Activated CD4-positive, alpha-beta memory T cell treated with anti-CD3 and anti-CD28 coated beads for 36 hours (primary cell): ENCODE results near the gene TFAP2A. TPM values are rescaled to one million over a fixed set of nuclear protein-coding genes. Genes with fewer than 3 reads are reported as not detected.

Experiments used
- CTCF ChIA-PET: fragments of 350-600 bp; sonication (Branson Sonifier 250); formaldehyde crosslinking; loops from one replicate; lab custom pipeline; 2021; ENCODE audit warnings: antibody characterized with exemption, inconsistent platforms; lab: Charles Lee
- POLR2A ChIA-PET: fragments of 350-600 bp; sonication (Branson Sonifier 250); formaldehyde crosslinking; loops from one replicate; lab custom pipeline; 2021; ENCODE audit warnings: antibody characterized with exemption; lab: Charles Lee
- DNase-seq: peaks from one replicate; pipeline ENCODE4 v3.0.0-alpha.2; 2020
- H3K27ac Mint-ChIP-seq: one replicate; pipeline ENCODE4 v1.8.0; 2021; ENCODE audit warnings: mixed read lengths
- H3K27me3 Mint-ChIP-seq: one replicate; pipeline ENCODE4 v1.8.0; 2021; ENCODE audit warnings: mixed read lengths
- H3K36me3 Mint-ChIP-seq: one replicate; pipeline ENCODE4 v1.8.0; 2021; ENCODE audit warnings: mixed read lengths
- H3K4me1 Mint-ChIP-seq: one replicate; pipeline ENCODE4 v1.8.0; 2021; ENCODE audit warnings: low read depth, mixed read lengths
- H3K4me3 Mint-ChIP-seq: one replicate; pipeline ENCODE4 v1.8.0; 2021; ENCODE audit warnings: mild to moderate bottlenecking, mixed read lengths
- H3K9me3 Mint-ChIP-seq: one replicate; pipeline ENCODE4 v1.8.0; 2021; ENCODE audit warnings: mixed read lengths
- intact Hi-C: fragments of 100-400 bp; cut with micrococcal nuclease; formaldehyde crosslinking; loops from one replicate; pipeline ENCODE4 v1.15.1; 2023
- microRNA-seq: library from miRNA; unstranded; fragments of <30 nt; microRNA quantifications from one replicate; pipeline ENCODE4 v1.2.0, GENCODE V29; 2022; ENCODE audit warnings: borderline number of aligned reads, borderline microRNAs expressed, borderline replicate concordance
- total RNA-seq, 2 experiments: library from RNA; stranded (reverse); gene quantifications; one replicate each; pipeline ENCODE4 v1.2.3, GENCODE V29; 2021

Gene TFAP2A
- total RNA-seq, 2 experiments from 2014 or later = 0.21 TPM; not detected in 1

DNA sequence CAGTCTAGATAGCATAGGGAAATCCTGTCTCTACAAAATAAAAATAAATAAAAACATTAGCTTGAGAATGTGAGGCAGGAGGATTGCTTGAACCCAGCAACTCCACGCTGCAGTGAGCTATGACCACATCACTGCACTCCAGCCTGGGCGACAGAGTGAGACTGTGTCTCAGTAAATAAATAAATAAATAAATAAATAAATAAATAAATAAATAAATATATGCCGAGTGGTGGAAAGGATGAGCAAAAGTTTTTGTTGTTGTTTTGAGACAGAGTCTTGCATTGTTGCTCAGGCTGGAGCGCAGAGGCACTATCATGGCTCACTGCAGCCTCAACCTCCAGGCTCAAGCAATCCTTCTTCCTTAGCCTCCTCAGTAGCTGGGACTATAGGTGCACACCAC lies 53.4 kb downstream of the TFAP2A start:
- POLR2A ChIA-PET = no interaction called here
- Mint-ChIP-seq H3K4me1 (no peaks in the 10 kb centered on the region), H3K36me3 (no peaks in the 10 kb centered on the region), H3K27me3 (peaks cover 5% of the 10 kb centered on the region), H3K9me3 (peaks cover 6% of the 10 kb centered on the region), H3K4me3 (no peak overlapping the region), H3K27ac (no peak overlapping the region)
- CTCF ChIA-PET = no interaction called here
- DNase-seq = no peak
- intact Hi-C loops = no loop called here

- Mint-ChIP-seq H3K27ac (no peak overlapping the region), H3K4me1 (peaks cover 4% of the 10 kb centered on the region), H3K4me3 (no peak overlapping the region), H3K9me3 (peaks cover 5% of the 10 kb centered on the region), H3K36me3 (no peaks in the 10 kb centered on the region), H3K27me3 (peaks cover 7% of the 10 kb centered on the region)
- intact Hi-C loops = no loop called here
- POLR2A ChIA-PET = no interaction called here
- no peak for DNase-seq
- CTCF ChIA-PET = no interaction called here
Observed at GRCh38 chr6:10359581-10359980, 55.3 kb downstream of the TFAP2A start.

DNA sequence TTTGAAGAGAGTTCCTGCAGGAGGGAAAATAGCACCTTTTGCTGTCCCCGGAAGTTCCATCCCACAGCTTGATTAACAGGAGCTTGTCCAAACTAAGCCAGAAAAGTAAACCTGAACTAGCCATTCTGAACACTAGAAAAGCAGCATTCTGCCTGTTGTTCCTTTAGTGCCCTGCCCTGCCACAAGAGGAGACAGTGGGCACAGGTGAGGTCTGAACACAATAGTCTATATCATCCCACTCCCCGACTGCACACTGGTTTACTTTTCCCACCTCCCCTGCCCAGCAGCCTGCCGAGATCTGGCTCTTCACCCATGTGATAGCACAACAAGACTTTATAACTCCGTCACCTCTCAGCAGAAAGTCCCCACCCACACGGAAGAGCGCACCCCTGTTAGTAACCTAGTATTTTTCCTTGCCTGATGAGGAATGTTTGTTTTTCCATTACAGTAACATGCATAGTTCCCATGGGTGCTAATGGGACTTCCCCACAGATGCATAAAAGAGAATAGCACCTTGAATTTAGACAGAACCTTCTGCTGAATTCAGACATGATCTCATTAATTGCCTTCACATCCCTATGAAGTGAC lies 59.7 kb downstream of the TFAP2A start:
- H3K4me1 Mint-ChIP-seq = peaks cover 4% of the 10 kb centered on the region
- no peak overlapping the region for H3K4me3 Mint-ChIP-seq
- no peaks in the 10 kb centered on the region for H3K9me3 Mint-ChIP-seq
- ChIA-PET POLR2A (no interaction called here), CTCF (no interaction called here)
- intact Hi-C loops = no loop called here
- H3K27me3 Mint-ChIP-seq = peaks cover 5% of the 10 kb centered on the region
- no peaks in the 10 kb centered on the region for H3K36me3 Mint-ChIP-seq
- H3K27ac Mint-ChIP-seq = no peak overlapping the region
- DNase-seq = peak; percentile 10

DNA sequence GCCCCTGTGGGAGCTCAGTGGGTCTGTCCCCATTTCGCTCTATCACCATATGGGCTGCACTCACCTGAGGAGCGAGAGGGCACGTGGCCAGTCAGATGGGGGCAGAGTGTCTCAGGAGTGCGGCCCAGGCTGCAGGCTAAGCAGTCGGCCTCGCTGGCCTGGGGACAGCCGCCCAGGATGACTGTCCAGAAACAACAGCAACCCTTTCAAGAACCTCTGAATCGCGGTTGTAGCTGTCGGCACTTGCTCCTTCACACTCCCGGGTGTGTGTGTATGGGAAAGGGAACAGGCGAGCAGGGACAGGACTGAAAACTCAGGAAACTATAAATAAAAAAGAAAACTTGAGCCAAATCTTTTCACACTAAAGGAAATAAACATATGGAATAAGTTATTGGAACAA lies 63.1 kb downstream of the TFAP2A start:
- no peaks in the 10 kb centered on the region for H3K36me3 Mint-ChIP-seq
- H3K4me1 Mint-ChIP-seq = peaks cover 4% of the 10 kb centered on the region
- ChIA-PET POLR2A (no interaction called here), CTCF (no interaction called here)
- no peaks in the 10 kb centered on the region for H3K9me3 Mint-ChIP-seq
- peaks cover 5% of the 10 kb centered on the region for H3K27me3 Mint-ChIP-seq
- DNase-seq = no peak
- H3K27ac Mint-ChIP-seq = no peak overlapping the region
- intact Hi-C loops = no loop called here
- H3K4me3 Mint-ChIP-seq = no peak overlapping the region

DNA sequence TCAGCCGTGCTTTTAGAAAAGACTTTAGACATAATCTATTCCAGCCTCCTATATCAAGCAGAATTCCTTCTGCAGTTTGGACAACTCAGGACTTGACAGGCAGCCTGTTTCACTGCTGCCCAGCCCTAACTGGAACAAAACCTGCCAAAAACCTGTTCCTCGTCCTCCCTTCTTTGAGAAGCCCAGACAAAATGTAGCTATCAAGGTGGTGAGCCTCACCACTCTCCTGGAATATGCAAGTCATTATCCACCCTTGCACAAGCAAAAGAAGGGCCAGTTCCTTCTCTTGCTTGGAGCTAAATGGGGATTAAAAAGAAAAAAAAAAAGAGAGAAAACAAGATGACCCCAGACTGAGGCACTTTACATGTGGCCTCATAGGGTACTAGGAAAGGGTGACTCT lies 64.2 kb downstream of the TFAP2A start:
- no peak overlapping the region for H3K27ac Mint-ChIP-seq
- peaks cover 4% of the 10 kb centered on the region for H3K4me1 Mint-ChIP-seq
- peaks cover 3% of the 10 kb centered on the region for H3K27me3 Mint-ChIP-seq
- H3K4me3 Mint-ChIP-seq = no peak overlapping the region
- H3K9me3 Mint-ChIP-seq = no peaks in the 10 kb centered on the region
- ChIA-PET POLR2A (no interaction called here), CTCF (no interaction called here)
- DNase-seq = no peak
- H3K36me3 Mint-ChIP-seq = no peaks in the 10 kb centered on the region
- intact Hi-C loops = no loop called here

GRCh38 chr6:10347561-10348327 lies 67.1 kb downstream of the TFAP2A start:
- ChIA-PET CTCF (no interaction called here), POLR2A (no interaction called here)
- H3K4me1 Mint-ChIP-seq = no peaks in the 10 kb centered on the region
- H3K36me3 Mint-ChIP-seq = no peaks in the 10 kb centered on the region
- no peak for DNase-seq
- H3K4me3 Mint-ChIP-seq = no peak overlapping the region
- intact Hi-C loops = no loop called here
- H3K9me3 Mint-ChIP-seq = no peaks in the 10 kb centered on the region
- no peaks in the 10 kb centered on the region for H3K27me3 Mint-ChIP-seq
- H3K27ac Mint-ChIP-seq = no peak overlapping the region

Small RNAs within 50 kb of the gene (microRNA-seq; reads per million reads assigned to microRNA genes)
- gene MIR5689 = not detected

Other genes with a start within 250 kb of the TFAP2A start
- gene GCNT2, start 106.3 kb upstream of the TFAP2A start, total RNA-seq = 1 to 10 TPM; 1.4 to 1.5 TPM